Astrocyte of the hippocampus (primary cell): Measurements from ENCODE around the gene CYTH2.

Experiments used
- DNase-seq: peaks from one replicate; pipeline ENCODE4 v3.0.0; 2011; ENCODE audit warnings: low read depth, low spot score

The CYTH2 gene

GRCh38 chr19:48493718-48494401 lies 24.7 kb downstream of the CYTH2 start:
- no peak for DNase-seq

- no peak for DNase-seq
These were observed 26.2 kb downstream of the CYTH2 start for GRCh38 chr19:48495396-48495795.

GRCh38 chr19:48496959-48497727 lies 28.0 kb downstream of the CYTH2 start:
- no peak for DNase-seq

GRCh38 chr19:48497728-48498594 lies 28.8 kb downstream of the CYTH2 start:
- DNase-seq, result no peak

GRCh38 chr19:48498595-48499311 lies 29.6 kb downstream of the CYTH2 start:
- no peak for DNase-seq

GRCh38 chr19:48499316-48500090 lies 30.3 kb downstream of the CYTH2 start:
- DNase-seq, result no peak

GRCh38 chr19:48500830-48501493 lies 31.8 kb downstream of the CYTH2 start:
- DNase-seq, result no peak

- no peak for DNase-seq
These were observed 32.6 kb downstream of the CYTH2 start for GRCh38 chr19:48501494-48502349.

GRCh38 chr19:48502350-48503018 lies 33.3 kb downstream of the CYTH2 start:
- no peak for DNase-seq

- DNase-seq, result no peak
These were observed 37.1 kb downstream of the CYTH2 start for GRCh38 chr19:48506138-48506733.

- DNase-seq, result no peak
These were observed 38.8 kb downstream of the CYTH2 start for GRCh38 chr19:48507911-48508439.

- no peak for DNase-seq
These were observed 39.7 kb downstream of the CYTH2 start for GRCh38 chr19:48508729-48509411.

- DNase-seq, result no peak
These were observed 40.5 kb downstream of the CYTH2 start for GRCh38 chr19:48509467-48510194.

- DNase-seq, result peak; percentile 74
These were observed 41.5 kb downstream of the CYTH2 start for GRCh38 chr19:48510421-48511268.

GRCh38 chr19:48511321-48511731 lies 42.2 kb downstream of the CYTH2 start:
- no peak for DNase-seq
